Esophagus (tissue), 2 donors: ENCODE measurements around the gene MARCHF4. TPM values are rescaled to one million over a fixed set of nuclear protein-coding genes. Genes with fewer than 3 reads are reported as not detected.
A peak's percentile ranks its signal among the peaks of the same experiment; 100 is the strongest.

Experiments
- H3K27ac ChIP-seq, 2 donors: one replicate each; pipeline ENCODE4 v1.5.1; 2013; ENCODE audit warnings: low read depth in 2 of 2, mild to moderate bottlenecking in 2 of 2, inconsistent platforms in 1 of 2, low read length in 1 of 2, moderate library complexity in 1 of 2
- H3K27me3 ChIP-seq, 2 donors: one replicate each; pipeline ENCODE4 v1.6.1; 2013; ENCODE audit warnings: low read length in 2 of 2, control low read depth in 1 of 2, mild to moderate bottlenecking in 1 of 2; ENCODE audit not compliant: insufficient read depth in 2 of 2, control insufficient read depth in 1 of 2
- H3K36me3 ChIP-seq, 2 donors: one replicate each; pipeline ENCODE4 v1.6.1; 2013; ENCODE audit warnings: low read length in 1 of 2; ENCODE audit not compliant: control insufficient read depth in 2 of 2, insufficient read depth in 2 of 2
- H3K4me1 ChIP-seq, 2 donors: one replicate each; pipeline ENCODE4 v1.6.1; 2013; ENCODE audit warnings: low read length in 1 of 2; ENCODE audit not compliant: control insufficient read depth in 2 of 2, insufficient read depth in 2 of 2
- H3K4me3 ChIP-seq, 2 donors: one replicate each; pipeline ENCODE4 v1.5.1; 2013; ENCODE audit warnings: low read length in 2 of 2, mild to moderate bottlenecking in 2 of 2, low read depth in 1 of 2, moderate library complexity in 1 of 2
- H3K9me3 ChIP-seq, 2 donors: one replicate each; pipeline ENCODE4 v1.6.1; 2013; ENCODE audit warnings: mild to moderate bottlenecking in 2 of 2, low read depth in 1 of 2, low read length in 1 of 2, moderate library complexity in 1 of 2; ENCODE audit not compliant: control insufficient read depth in 2 of 2, insufficient read depth in 1 of 2
- WGBS, 2 donors: extraction: QIAGEN DNeasy Blood & Tissue Kit; methylation state at CpG; one replicate each; pipeline ENCODE4 v1.1.7; 2013; 5-methylcytosine and 5-hydroxymethylcytosine counted together
- polyA plus RNA-seq, 2 donors: library from polyadenylated mRNA; stranded (reverse); fragments of 200-250 nt; gene quantifications; one replicate each; pipeline ENCODE4 v1.2.3, GENCODE V29; 2013
- donor health status: healthy with polysubstance abuse.
- donor health status: Bipolar disorder and iron deficiency.

The MARCHF4 gene
- polyA plus RNA-seq, 2 donors, result not detected

DNA sequence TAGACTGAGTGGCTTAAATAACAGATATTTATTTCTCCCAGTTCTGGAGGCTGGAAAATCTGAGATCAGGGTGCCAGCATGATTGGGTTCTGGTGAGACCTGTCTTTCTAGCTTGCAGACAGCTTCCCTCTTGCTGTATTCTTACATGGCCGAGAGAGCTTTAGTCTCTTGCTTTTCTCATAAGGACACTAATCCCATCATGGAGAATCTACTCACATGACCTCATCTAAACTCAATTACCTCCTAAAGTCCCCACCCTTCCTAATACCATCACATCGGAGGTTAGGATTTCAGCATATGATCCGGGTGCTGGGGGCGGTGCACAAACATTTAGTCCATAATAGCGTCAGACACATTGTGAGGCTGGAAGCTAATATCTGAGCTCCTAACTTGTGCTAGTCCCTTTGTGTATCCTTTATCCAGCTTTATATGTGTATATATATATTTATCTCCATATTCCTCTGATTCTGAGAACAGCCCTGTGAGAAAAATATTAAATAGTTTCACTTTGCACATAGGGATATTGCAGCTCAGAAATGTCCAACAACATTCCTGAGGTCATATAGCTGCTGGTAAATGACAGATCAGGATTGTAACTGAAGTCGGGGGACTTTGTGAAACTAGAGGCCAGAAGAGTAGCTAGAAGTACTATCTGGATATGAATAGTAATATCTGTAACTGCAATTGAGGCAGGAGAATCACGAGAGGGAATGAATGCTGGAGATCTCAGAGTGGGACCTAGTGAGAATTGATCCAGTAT lies 28.9 kb downstream of the MARCHF4 start:
- no peaks in the 10 kb centered on the region for H3K36me3 ChIP-seq
- peak overlapping the region in 1 of 2 donors; percentile 20 for H3K27ac ChIP-seq
- H3K4me3 ChIP-seq, result no peak overlapping the region
- H3K27me3 ChIP-seq, result no peaks in the 10 kb centered on the region
- no peaks in the 10 kb centered on the region for H3K9me3 ChIP-seq
- 62 to 65% methylated on average over 7 of the region's 7 CpGs for WGBS, 2 donors
- peaks cover 3 to 5% of the 10 kb centered on the region in 2 donors for H3K4me1 ChIP-seq

DNA sequence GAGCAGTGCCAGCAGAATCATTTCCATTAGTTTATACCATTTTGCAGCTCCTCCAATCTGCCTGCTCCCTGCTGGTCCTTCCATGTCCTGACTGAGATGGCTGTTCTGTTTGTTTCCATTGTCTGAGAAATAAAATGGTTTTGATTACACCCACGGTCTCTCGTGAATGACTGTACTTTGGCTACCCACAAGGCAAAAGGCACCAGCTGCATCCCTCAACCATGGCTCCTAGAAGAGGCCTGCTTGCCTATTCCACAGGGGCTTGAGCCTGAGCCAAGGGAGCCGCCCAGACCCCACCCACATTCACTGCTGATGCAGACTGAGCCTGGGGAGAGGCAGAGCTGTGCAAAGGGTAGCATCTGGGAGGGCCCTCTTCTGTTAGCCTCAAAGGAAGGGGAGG lies 31.2 kb downstream of the MARCHF4 start:
- H3K36me3 ChIP-seq, result no peaks in the 10 kb centered on the region
- no peaks in the 10 kb centered on the region for H3K9me3 ChIP-seq
- no peak overlapping the region for H3K27ac ChIP-seq
- WGBS, 2 donors, result 30 to 31% methylated on average over 3 of the region's 3 CpGs
- H3K4me1 ChIP-seq, result peaks cover 3 to 5% of the 10 kb centered on the region in 2 donors
- no peak overlapping the region for H3K4me3 ChIP-seq
- no peaks in the 10 kb centered on the region for H3K27me3 ChIP-seq

DNA sequence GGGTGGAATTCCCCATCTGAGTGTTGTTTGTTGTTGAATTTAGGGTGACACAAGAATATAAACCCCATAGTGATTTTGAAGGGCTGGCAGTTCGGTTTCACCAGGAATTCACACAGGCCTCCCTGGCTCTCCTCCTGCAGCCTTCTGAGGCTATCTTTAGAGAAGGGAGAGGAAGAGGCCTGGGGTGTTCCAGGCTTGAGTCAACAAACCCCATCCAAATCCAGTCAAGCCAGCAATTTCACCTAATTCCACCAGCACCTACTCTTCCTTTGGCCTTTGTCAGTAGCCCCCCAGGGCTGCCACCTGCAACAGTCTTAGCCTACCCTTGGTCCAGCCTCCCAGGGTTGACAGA lies 32.0 kb downstream of the MARCHF4 start:
- H3K4me1 ChIP-seq, result peaks cover 3 to 5% of the 10 kb centered on the region in 2 donors
- H3K9me3 ChIP-seq, result no peaks in the 10 kb centered on the region
- no peak overlapping the region for H3K4me3 ChIP-seq
- 14 to 27% methylated on average over 1 of the region's 1 CpG for WGBS, 2 donors
- H3K36me3 ChIP-seq, result no peaks in the 10 kb centered on the region
- H3K27me3 ChIP-seq, result no peaks in the 10 kb centered on the region
- peak overlapping the region in 1 of 2 donors; percentile 28 for H3K27ac ChIP-seq

DNA sequence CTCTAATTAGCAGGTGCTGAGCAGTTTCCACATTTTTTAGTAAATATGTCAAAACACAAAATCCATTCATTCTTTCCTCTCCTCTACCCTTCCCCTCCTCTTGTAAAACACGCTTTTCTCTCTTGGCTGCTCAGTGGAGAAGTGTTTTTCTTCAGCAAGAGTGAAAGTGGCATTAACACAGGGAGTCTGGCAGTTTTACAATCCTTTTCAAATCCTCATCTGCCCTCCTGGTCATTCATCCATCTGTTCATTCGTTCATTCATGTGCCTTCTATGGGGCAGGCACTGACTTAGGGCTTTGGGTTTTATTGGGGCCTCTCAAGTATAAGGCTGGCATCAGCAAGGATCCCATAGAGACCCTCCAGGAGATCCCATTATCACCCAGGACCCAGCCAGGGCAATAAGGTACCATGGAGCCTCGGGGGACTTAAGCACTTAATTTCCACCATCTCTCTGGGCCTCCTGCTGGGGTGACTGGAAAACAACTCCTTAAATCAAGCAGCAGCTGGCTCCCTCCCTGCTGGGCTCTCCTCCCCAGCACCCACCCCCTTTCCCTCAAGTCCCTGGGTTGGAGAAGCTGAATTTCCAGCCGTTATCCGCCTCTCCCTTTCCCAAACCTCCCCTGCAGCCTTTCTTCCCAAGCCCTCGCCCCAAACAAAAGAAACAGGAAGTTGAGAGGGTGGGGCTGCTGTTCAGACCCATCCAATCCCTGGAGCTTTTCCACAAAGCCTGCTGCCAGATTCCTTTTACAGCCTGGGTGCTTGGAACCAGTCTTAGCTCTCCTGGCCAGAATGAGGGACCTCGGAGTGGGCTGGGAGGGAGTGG lies 32.6 kb downstream of the MARCHF4 start:
- 30 to 35% methylated on average over 7 of the region's 7 CpGs for WGBS, 2 donors
- Histone ChIP-seq H3K4me3 (no peak overlapping the region), H3K36me3 (no peaks in the 10 kb centered on the region), H3K9me3 (no peaks in the 10 kb centered on the region), H3K27ac (peak overlapping the region in 1 of 2 donors; percentile 28), H3K4me1 (peaks cover 3 to 4% of the 10 kb centered on the region in 2 donors), H3K27me3 (no peaks in the 10 kb centered on the region)

DNA sequence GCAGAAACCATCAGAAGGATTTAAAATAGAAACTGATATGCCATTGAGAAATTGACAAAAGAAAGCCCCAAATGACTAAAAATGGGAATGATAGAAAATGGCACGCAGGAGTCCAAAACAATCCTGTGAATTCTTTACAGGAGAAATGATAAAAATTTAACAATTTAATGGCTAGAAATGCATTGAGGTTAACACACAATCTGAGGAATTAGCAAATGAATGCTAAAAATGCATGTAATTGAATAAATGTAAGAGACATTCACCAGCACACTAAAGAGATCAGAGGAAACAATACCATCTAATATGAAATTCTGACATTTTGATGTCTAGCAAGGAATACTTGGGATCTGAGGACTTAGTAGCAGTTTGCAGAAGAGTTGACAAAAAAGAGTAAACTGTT lies 37.0 kb downstream of the MARCHF4 start:
- Histone ChIP-seq H3K4me1 (no peaks in the 10 kb centered on the region), H3K27me3 (no peaks in the 10 kb centered on the region), H3K4me3 (no peak overlapping the region), H3K27ac (no peak overlapping the region), H3K9me3 (no peaks in the 10 kb centered on the region), H3K36me3 (no peaks in the 10 kb centered on the region)
- WGBS, 2 donors, result 75 to 77% methylated on average over 1 of the region's 1 CpG

DNA sequence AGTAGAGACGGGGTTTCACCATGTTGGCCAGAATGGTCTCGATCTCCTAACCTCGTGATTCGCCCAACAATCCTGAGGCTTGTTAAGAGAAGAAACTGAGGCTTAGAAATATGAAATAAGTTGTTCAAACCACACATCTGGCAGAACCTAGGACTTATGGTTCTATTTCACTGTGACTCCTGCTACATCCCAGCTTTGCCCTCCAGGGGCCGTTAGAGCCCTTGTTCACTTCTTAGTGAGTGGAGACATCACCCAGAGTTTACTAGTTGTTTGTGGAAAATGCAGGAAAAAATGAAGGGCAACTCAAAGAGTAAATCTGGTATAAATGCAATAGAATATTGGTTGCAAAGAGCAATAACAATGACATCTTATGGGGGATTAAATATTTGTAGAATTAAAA lies 43.9 kb downstream of the MARCHF4 start:
- H3K9me3 ChIP-seq, result no peaks in the 10 kb centered on the region
- H3K4me3 ChIP-seq, result no peak overlapping the region
- no peaks in the 10 kb centered on the region for H3K36me3 ChIP-seq
- H3K4me1 ChIP-seq, result no peaks in the 10 kb centered on the region
- WGBS, 2 donors, result 88 to 93% methylated on average over 5 of the region's 5 CpGs
- H3K27ac ChIP-seq, result no peak overlapping the region
- no peaks in the 10 kb centered on the region for H3K27me3 ChIP-seq

DNA sequence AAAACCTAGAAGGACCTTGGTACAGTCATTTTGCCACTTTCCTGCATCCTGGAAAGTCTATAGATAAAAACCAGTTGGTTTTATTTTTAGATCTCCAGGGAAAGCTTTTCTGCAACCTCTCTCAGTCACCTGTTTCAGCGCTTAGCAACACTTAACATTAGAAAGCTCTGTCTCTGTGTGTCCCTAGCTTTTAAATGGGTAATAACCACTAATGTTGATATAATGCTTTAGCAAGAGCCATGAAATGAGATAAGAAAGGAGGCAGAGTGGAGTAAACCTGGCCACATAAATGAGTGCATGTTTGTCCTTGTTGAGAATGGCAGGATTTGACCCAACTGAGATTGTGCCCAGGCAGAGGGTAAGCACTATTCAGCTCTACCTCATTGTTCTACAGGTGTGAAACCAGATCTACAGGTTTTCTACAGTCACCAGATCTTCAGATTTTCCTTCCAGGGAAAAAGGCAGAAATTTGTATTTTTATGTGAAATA lies 44.8 kb downstream of the MARCHF4 start:
- H3K27ac ChIP-seq, result no peak overlapping the region
- H3K9me3 ChIP-seq, result no peaks in the 10 kb centered on the region
- no peak overlapping the region for H3K4me3 ChIP-seq
- 59 to 84% methylated on average over 1 of the region's 1 CpG for WGBS, 2 donors
- H3K36me3 ChIP-seq, result no peaks in the 10 kb centered on the region
- no peaks in the 10 kb centered on the region for H3K27me3 ChIP-seq
- no peaks in the 10 kb centered on the region for H3K4me1 ChIP-seq

Other genes starting within 250 kb of the MARCHF4 start
- 1 to 10 TPM; 5.4 to 6.7 TPM for gene SMARCAL1, start 40.0 kb upstream of the MARCHF4 start, polyA plus RNA-seq
- 1,000 to 10,000 TPM; 2,435 to 5,168 TPM for gene RPL37A, start 126.4 kb upstream of the MARCHF4 start, polyA plus RNA-seq